Right renal pelvis (tissue), 4 donors: ENCODE results near the gene MGMT. TPM values are rescaled to one million over a fixed set of nuclear protein-coding genes. Genes with fewer than 3 reads are reported as not detected.
"Not testable (repeated sequence)": the region's sequence is repeated elsewhere in the genome, so short reads cannot be mapped to it uniquely, and the experiment has no call there.

ENCODE experiments used
- DNase-seq, 4 donors: peaks; one replicate each; pipeline ENCODE4 v3.0.0-alpha.2; 2013; ENCODE audit warnings: low read depth in 4 of 4, low spot score in 3 of 4, missing footprints in 1 of 4
- polyA plus RNA-seq, 4 donors: library from polyadenylated mRNA; unstranded; fragments of 120-200 nt; gene quantifications; one replicate each; pipeline ENCODE4 v1.2.1, GENCODE V29; 2013; ENCODE audit not compliant: insufficient read length in 4 of 4

Gene MGMT
- 10 to 100 TPM; 17.6 to 24.0 (median 19.9) TPM for polyA plus RNA-seq

DNA sequence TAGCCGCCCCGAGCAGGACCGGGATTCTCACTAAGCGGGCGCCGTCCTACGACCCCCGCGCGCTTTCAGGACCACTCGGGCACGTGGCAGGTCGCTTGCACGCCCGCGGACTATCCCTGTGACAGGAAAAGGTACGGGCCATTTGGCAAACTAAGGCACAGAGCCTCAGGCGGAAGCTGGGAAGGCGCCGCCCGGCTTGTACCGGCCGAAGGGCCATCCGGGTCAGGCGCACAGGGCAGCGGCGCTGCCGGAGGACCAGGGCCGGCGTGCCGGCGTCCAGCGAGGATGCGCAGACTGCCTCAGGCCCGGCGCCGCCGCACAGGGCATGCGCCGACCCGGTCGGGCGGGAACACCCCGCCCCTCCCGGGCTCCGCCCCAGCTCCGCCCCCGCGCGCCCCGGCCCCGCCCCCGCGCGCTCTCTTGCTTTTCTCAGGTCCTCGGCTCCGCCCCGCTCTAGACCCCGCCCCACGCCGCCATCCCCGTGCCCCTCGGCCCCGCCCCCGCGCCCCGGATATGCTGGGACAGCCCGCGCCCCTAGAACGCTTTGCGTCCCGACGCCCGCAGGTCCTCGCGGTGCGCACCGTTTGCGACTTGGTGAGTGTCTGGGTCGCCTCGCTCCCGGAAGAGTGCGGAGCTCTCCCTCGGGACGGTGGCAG is at the start of gene MGMT:
Gene MGMT, plus strand, starts transcription at position 539 of the 656 bp plus-strand sequence.
- peak; percentile 72 to 77 (median 73) for DNase-seq

DNA sequence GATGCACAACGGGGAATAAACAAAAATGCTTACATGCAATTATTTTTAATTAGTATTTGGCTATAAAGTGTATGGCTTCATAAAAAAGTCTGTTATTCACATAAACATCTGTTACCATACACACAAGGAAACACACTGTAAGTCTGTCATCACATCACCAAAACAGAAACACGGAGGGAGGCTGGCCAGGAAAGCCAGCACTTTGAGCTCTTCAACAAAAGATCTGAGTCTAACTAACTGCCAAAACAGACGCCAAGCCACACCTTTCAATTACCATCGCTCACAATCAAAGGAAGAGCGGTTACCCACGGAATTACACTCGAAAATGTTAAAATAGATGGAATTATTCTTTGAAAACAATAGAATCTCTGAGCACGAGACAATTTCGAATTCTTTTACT is 49.2 kb upstream of the MGMT start:
- DNase-seq = no peak

DNA sequence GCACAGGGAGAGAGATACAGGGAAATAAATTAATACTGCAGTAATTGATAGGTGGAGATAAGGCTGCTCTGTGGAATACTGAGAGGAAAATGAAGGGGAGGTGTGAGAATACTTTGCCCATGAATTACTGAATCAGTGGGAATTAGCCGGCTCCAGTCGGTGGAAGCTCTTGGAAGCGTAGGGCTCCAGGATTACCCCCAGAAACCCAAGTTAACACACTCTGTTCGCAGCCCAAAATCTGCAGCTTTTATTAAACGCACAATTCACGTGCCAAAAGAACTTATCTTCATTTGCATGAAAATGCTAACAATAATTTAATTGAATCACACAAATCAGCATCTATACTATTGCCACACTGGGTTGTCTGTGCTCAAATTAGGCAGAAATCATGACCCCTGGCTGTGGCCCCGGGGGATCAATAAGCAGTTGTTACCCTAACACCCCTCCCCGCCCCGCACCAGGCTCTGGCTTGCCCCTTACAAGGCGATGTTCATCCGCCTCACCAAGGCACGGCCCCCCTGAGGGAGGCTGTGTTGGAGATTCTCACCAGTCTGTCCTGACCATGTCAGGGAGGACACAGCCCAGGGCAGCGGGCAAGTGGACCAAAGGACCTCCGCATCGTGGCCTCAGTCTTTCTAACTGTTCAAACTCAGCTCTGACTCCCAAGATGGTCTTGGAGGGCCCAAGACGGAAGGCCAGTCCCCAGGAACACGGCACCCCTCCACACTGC is 48.4 kb upstream of the MGMT start:
- no peak for DNase-seq

DNA sequence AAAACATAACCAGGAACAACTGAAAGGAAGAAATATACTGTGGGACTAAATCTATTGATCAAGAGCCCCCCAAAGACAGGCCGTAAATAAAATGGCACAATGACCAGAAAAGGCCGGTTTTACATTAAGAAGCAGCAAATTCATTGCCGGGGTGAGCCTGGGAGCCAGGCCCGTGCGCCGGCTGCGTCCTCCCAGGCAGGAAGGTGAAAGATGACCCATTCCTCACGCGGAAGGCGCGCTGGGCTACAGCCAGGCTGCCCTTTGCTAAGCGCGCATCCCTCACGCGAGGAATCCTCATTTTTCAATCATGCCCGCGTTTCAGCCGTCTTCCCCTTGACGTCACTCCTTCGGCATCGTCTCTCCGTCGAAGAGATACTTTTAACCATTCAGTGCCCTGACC is 47.6 kb upstream of the MGMT start:
- no peak for DNase-seq

DNA sequence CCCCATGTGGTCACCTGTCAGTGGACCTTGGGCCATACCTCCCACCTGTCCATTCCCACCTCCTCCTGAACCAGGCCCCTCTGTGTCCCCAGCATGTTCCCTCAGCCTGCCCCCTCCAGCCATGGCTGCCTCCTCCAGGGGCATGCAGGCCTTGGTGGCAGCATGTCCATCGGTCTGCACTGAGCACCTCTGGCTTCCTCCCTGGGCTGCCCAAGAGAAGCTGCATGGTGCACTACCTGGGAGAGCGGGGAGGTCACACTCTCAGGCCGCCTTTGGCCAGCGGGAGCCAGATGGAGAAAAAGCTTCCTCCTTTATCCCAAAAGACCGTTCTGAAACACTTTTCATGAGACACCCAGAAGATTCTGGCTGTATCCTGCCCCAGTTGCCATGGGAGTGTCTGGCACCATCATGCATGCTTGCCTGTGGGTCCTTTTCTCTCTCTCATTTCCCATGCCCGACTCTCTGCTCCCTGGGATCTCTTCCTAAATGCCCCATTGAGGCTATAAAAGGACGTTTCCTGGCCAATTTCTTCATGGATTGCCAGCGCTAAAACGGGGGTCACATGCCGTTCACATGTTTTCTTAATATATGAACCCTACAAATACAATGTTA is 45.5 kb upstream of the MGMT start:
- DNase-seq = no peak

DNA sequence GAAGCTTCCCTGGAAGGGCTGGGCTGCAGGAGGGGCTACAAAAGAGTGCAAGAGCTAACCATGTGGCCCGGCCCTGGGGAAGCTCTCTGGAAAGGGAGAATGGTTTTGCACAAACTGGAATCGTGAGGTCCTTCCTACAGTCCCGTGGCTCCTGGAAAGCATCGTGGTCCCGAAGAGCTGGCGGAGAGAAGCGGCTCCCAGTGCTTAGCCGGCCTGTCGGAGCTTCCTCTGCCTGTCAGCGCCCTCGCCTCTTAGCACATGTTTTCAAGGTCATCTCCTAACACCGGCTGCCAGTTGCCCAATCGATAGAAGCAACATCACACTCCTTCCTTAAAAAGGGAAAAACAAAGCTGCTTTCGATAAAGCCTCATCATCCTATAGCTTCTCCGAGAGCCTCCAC is 42.1 kb upstream of the MGMT start:
- DNase-seq = no peak

DNA sequence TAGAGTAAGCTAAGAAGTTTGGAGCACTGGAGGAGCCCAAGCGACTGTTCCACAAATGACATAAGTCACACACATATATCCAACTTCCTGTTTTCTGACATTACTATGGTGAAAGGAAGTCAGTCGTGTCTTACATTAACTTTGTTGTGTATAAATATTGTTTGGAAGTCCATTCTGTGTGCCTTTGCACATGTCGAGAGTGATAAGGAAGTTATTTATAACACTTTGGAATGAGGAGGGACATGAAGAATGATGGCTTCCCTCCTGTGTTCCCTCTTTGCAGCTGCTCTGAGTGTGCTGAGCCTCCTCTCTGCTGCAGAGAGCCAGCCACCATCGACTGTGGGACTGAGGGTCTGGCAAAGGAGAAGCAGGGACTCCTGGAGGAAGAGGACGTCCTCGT is 40.4 kb upstream of the MGMT start:
- DNase-seq = peak; percentile 15 to 20 (median 18)

DNA sequence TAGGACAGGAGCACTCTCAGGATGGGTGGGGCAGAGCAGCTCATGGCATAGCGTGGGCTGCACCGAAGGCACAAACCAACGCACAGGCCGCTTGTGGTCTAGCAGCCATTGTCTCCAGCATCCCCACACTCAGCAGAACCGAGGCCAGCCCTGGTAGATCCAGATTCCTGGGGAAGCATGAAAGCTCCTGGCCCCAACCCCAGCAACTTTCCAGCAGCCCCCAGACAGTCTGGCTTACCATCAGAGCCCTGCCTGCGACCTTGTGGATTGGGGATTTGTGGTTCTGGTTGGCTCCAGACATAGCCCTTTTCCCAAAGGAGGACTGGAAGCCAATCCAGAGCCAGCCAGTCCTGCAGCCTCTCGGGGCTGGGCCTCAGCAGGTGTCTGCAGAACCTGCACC is 33.8 kb upstream of the MGMT start:
- DNase-seq = no peak

DNA sequence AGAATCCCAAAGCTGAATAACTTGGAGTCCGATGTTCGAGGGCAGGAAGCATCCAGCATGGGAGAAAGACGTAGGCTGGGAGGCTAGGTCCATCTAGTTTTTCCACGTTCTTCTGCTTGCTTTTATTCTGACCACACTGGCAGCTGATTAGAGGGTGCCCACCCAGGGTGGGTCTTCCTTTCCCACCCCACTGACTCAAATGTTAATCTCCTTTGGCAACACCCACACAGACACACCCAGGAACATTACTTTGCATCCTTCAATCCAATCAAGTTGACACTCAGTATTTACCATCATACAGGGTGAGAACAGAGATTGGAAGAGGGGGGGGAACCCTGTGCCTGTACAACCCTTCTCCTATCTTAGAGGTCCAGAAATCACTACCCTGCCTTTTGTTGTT is 31.3 kb upstream of the MGMT start:
- not testable (repeated sequence) for DNase-seq

DNA sequence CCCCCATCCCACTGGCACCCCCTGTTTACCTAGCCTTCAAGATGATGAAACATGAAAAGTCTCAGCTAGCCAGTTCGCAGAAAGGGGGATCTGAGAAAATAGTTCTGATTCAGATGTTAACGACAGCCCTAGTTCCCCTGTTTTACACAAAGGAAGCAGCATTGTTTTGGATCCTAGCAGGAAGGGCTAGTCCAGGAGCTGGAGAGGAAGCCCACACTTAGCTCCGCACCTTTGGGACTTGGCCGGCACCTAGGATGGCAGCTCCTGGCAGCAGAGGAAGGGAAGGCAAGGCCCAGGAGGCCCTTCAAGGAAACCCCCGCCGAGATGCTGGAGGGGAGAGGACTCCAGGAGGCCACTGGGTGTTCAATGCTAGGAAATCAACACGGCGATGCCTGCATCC is 29.0 kb upstream of the MGMT start:
- no peak for DNase-seq

DNA sequence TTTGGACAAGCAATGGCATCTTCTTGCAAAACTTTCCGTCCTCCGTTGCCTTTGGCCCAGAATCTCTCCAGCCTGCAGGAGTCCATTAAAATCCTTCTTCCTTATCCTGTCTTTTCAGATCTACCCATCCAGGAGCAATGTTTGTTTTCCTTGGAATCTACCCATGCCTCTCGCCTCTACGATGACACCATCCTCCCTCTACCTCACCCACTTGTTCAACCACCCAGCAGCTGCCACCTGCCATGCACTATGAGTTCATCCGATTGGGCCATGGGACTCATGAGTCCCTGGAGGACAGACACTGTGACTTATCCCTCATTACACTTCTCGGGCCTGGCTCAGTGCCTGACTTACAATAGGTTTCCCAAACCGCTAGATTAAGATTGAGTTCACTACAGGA is 26.8 kb upstream of the MGMT start:
- no peak for DNase-seq

DNA sequence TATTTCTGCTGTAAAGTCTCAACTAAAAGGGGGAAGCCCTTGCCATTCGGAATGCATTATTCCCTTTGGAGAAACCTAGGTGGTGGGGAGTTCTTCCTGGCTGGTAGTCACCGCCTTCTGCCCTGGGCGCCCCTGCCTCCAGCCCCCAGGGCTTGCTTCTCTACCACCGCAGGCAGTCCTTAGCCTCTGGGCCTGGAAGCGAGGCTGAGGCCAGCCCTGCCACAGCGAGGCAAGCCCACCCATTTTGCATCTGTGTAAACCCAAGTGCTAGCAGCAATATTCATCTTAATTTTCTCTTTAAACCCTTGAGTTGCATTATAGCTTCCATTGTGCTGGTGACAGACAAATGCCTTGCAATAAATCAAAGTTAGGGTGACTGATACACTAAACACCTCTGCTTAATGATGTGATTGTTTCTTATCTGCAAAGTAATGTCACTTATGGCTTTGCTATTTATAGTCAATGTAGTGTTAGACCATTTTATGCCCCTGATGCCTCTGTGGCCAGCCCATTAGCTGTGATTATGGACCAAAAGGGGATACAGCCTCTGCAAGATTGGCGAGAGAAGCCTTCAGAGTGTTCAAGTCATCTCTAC is 26.2 kb upstream of the MGMT start:
- DNase-seq = no peak

DNA sequence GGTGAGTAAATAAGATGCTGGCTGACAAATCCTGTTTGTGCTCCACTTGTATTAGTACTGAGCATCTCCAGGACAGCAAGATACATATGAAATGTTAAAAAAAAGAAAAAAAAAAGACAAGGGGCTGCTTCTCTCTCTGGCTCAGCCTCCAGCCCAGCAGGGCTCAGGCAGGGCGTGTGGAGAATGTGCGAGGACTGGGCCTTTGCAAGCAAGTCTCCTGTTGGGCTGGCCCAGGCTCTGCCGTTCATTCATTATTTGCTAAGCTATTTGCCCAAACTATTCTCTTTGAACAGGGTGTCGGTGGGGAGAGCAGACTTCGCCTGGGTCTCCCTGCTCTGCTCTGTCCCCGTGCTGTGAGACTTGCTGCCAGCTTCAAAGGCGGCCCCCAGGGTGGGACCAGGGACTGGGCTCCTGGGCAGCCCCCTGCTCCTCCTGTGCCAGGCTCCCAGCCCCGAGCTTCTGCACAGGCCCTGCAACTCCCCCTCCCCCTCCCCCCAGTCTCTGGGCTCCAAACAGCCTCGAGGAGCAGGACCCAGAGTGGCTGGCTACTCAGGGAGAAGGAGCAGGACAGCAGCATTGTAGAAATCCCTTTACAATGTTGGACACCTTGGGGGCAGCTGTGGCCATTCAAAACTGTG is 25.6 kb upstream of the MGMT start:
- no peak for DNase-seq

DNA sequence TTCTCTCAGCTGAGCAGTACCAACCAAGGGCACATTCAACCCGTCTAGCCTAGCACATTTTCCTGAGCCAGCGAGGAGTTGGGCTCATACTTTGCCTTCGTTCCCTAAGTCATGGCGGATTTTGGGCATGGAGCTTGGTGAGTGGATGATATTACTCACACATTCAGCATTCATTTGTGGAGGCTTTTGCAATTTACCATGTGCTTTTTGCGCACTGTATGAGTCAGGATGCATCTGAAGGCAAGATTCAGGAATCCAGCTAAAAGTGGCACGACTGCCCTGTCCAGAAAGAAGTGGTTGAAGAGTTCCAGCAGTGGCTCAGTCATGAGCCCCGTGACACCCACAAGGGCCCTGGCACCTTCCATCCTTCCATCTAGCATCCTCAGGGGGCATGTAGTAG is 24.2 kb upstream of the MGMT start:
- no peak for DNase-seq

DNA sequence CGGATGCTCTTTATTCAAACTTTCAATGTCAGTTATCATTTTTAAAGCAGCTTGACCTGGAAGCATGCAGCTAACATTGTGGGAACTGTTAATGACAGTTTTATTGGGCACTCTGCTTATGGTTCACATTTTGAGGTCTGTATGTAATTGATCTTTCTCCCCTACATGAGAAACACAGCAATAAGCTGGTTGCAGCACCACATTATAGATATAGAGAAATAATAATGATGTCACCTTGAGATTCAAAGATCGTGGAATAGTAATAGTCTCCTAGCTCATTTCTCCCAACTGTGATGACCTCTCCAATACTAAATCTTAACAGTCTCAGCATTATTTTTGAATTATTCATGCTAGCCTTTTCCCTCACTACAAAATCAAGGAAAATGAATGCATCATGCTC is 22.7 kb upstream of the MGMT start:
- no peak for DNase-seq

DNA sequence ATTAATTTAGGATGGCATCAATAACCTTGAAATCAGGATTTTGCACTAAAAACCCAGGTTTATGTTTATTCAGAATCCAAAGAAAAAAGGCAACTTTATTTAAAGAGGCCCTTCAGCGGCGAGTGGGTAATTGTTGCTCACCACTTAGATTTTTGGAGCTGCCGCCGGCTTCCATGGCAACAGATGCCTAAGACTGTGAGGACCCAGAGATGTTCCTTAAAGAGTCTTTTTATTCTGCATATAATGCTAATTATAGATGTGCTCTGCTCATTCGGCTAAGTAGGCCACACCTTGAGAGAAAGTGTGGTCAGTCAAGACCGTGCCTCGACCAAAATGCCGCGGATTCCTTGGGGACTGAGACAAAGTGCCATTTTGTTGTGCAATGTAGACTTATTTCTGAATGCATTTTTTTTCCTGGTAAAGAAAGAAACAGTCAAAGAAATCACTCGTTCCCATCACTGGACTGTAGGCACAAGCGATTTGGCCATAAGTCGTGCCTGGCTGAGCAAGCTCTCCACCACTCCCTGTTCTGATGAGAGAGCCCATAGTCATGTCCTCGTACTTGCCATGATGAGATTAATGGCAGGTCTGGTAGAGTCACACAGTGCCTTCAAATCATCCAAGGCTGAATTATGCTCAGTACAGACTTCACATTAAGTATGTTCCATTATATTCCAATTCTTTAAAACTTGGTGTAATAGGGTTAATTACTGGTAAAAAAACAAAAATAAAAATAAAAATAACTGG is 21.4 kb upstream of the MGMT start:
- DNase-seq = no peak

DNA sequence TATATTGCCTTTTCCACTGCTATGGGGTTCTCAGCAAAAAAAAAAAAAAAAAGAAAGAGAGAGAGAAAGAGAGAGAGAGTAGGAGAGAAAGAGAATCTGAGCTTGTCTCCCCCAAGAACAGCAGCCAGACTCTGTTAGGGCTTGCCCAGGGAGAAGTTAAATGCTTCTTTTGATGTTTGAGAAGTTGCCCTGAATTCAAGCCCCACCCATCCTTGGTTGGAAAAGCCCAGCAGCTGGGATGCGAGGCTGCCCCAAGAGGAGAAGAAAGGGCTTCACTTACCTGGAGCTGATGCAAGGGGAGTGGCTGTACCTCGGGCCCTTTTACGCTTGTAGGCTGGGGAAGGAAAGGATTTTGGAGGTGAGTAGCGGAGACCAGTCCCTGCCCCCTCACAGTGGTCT is 20.9 kb upstream of the MGMT start:
- DNase-seq = no peak

DNA sequence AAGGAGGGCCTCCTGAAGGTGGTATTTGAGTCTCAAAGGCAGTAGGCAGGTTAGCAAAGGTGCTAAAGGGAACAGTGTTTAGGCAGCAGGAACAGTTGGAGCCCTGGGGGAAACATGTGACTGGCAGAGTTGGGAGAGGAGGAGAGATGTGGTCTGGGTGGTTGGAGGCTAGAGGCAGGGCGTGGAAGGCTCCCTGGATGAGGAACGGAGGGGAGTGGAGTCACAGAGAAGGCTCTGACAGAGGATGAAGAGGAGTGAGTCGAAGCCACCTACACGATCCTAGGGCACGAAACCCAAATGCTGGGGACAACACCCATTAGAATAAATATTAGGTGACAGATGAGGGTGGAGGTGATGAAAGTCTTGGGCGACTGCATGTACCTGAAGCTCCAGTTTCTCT is 19.6 kb upstream of the MGMT start:
- no peak for DNase-seq

DNA sequence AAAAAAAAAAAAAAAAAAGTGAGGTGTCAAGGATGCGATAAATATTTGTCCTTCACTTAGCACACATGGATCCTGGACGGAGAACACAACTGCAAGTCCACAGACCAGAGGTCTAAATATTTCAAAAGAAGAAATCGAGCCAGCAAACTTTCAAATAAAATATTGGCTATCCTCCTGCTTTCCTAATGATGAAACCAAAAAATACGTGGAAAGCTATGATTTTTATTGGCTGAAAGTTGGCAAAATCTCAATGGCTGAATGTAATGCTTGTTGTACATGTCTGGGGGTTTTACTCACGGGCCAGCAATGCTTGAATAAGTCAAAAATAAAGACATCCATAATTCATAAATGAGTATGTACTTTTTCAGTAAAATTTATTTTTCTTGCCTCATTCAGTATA is 19.0 kb upstream of the MGMT start:
- no peak for DNase-seq

DNA sequence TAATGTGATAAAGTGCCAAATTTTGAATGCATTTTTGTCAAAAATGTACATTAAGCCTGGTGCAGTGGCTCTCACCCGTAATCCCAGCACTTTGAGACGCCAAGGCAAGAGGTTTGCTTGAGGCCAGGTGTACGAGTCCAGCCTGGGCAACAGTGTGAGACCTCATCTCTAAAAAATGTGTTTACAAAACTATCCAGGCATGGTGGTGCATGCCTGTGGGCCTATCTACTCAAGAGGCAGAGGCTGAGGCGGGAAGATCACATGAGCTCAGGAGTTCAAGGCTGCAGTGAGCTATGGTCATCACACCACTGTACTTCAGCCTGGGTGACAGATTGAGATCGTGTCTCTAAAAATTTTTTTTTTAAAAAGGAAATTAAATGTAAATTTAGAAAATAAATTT is 18.5 kb upstream of the MGMT start:
- no peak for DNase-seq
